ENCODE data around the gene SNX13.

DNA sequence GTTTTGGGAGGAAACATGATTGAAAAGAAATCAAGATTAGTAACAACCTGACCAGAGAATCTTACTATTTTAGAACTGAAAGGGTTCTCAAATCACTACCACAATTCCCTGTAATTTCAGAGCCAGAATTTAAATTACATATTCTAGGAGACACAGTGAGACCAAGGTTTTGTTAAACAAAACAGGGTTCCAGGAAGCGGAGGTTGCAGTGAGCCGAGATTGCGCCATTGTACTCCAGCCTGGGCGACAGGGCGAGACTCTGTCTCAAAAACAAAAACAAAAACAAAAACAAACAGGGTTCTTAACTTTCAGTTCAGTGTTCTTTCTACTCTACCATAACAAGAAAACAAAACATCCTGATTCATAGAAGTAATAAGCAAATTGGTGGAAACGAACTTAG lies 57.6 kb downstream of the SNX13 start:
- TF ChIP-seq, protein P1, sequence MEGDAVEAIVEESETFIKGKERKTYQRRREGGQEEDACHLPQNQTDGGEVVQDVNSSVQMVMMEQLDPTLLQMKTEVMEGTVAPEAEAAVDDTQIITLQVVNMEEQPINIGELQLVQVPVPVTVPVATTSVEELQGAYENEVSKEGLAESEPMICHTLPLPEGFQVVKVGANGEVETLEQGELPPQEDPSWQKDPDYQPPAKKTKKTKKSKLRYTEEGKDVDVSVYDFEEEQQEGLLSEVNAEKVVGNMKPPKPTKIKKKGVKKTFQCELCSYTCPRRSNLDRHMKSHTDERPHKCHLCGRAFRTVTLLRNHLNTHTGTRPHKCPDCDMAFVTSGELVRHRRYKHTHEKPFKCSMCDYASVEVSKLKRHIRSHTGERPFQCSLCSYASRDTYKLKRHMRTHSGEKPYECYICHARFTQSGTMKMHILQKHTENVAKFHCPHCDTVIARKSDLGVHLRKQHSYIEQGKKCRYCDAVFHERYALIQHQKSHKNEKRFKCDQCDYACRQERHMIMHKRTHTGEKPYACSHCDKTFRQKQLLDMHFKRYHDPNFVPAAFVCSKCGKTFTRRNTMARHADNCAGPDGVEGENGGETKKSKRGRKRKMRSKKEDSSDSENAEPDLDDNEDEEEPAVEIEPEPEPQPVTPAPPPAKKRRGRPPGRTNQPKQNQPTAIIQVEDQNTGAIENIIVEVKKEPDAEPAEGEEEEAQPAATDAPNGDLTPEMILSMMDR (IDR thresholded peaks at IDR 0.05; ENCODE audit: insufficient read depth, low read length) = no peak
- TF ChIP-seq REST (IDR thresholded peaks at IDR 0.05; ENCODE audit: insufficient replicate concordance, low read depth) = no peak

Data from HL-60 (cell line).